Stimulated activated CD8-positive, alpha-beta memory T cell treated with anti-CD3 and anti-CD28 coated beads, Interleukin-7, amount 100 ng/mL, for 4 hours (primary cell): ENCODE measurements around the gene NEAT1.

Experiments
- DNase-seq, 2 donors: peaks; one replicate each; pipeline ENCODE4 v3.0.0-alpha.2; 2020; ENCODE audit warnings: low read depth in 2 of 2

The NEAT1 gene

DNA sequence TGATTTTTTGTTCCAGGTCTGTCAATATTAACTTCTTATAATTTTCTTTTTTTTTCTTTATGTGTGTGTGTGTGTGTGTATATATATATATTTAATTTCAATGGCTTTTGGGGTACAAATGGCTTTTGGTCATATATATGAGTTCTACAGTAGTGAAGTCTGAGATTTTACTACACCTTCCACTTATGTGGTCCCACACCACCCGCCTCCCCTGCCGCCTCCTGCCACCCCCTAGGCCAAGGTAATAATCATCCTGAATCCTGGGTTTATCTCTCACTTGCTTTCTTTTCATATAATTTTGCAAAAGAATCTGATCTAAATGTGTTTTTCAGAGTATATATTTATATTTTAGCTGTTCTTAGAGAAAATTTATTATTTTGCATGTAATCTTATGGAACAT lies 11.1 kb downstream of the NEAT1 start:
- DNase-seq = no peak

DNA sequence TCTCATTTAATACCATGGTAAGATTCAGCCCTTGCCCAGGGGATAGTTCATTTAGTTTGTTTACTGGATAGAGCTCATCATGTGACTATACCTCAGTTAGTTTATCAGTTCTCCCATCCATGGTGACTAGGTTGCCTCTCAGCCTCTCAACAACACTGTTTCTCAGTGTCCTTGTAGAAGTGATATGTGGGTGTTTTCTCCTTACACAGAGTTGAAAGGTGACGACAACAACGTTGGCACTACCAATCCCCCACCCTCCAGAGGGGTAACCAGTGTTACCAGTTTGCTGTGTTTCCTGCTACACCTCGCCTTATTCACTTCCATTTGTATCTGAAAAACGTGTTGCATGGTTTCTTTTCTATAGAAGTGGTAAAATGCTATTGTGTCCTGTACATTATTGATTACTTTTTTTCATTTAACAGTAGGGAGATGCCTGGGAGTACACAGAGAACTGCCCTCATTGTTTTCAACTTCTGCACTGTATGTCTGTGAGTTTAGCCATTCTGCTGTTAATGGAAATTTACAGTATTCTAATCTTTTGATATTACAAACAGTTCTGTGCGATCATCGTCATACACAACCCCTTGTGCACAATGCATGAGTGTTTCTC lies 11.6 kb downstream of the NEAT1 start:
- DNase-seq = no peak

DNA sequence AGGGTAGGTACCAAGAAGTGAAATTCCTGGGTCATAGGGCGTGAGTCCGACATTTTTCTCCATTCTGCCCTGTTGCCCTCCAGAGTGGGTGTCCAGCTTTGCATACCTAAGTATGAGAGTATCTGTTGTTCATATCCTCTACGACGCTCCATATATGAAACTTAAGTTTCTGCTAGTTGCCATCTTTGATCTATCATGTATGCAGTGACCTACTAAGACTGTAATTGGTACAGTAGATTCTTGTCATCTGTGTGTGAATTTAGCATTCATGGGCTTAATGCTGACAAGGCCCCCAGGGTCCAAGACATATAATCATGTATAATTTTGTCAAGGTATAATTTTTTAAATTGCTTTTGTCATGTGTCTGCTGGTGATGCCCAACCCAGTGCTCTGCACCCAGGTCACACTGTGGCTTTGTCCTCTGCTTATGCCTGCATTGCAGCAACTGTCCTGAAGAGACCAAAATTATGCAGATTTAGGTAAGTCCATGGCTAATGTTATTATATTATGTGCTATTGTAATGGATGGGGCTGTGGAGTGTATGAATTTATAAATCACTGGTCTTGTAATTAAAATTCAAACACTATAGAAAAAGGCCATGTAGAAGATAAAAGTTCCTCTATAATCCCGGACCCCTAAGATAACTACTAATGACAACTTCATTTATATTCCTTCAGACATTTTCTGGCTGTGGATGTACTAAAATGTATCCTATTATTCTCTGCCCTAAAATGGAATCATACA lies 12.2 kb downstream of the NEAT1 start:
- DNase-seq = no peak

DNA sequence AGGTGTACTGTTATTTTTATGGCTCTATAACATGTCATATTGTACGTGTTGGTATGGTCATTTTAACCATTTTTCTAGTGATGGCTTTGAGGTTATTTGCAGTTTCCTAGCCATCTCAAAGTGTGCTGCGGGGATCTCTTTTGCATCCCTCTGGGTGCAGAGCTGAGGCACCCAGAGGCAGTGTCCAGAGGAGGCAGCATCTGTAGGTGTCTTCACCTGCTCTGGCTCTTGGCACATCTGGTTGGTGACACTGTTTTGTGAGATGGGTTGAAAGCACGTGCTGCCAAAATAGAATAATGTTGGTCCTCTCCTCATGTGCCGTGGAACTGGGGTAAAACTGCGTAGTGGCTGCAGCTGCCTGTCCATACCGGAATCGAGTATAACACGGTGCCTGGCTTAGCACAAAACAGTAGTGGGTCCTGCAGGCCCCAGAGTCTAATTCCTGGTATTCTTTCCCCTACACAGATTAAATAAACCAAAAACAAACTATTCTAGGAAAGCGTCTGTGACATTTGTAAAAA lies 12.9 kb downstream of the NEAT1 start:
- DNase-seq = no peak

DNA sequence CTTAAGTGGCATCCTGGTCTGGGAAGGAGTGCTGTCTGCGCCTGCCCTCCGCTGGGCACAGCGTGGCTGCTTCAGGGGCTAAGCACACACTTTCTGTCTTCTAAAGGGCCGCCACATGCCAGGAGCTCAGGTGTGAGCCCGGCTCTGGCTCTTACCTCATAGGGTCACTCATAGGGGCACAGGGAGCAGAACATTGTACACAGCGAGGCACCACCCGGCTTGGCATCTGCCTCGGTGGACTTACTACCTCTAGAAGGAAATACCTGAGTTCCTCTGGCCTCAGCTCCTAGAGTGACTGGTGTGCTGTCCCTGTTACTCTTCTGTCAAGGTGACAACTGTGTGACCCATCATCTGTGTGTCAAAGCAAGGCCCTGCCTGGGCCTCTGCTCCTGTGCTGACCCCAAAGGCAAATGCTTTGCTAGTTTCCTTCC lies 13.4 kb downstream of the NEAT1 start:
- DNase-seq = no peak

DNA sequence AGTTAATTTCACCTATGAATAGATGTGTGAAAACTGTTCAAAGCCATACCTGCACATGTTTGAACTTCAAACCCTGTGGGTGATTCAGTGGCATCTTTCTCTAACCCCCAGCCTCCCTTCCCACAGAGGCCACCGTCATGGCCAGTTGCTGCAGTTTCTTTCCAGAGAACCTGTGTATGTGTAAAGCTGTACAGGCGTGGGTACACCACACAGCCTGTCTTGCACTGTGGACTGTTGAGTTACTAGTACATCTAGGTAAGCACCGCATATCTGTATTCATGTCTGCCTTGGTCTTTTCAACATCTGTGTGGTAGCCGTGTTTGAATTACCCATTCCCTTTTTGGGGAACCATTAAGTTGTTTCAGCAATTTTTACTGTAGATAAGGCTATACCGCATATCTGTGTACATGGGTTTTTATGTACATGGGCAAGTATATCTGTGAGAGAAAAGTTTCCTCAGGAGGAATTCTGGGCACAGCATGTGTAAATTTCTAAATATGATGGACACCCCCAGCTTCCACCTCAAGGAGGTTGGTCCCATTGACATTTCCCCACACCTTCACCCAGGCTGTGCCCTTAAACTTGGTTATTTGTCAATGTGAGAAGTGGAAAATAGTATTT lies 13.9 kb downstream of the NEAT1 start:
- DNase-seq = no peak

DNA sequence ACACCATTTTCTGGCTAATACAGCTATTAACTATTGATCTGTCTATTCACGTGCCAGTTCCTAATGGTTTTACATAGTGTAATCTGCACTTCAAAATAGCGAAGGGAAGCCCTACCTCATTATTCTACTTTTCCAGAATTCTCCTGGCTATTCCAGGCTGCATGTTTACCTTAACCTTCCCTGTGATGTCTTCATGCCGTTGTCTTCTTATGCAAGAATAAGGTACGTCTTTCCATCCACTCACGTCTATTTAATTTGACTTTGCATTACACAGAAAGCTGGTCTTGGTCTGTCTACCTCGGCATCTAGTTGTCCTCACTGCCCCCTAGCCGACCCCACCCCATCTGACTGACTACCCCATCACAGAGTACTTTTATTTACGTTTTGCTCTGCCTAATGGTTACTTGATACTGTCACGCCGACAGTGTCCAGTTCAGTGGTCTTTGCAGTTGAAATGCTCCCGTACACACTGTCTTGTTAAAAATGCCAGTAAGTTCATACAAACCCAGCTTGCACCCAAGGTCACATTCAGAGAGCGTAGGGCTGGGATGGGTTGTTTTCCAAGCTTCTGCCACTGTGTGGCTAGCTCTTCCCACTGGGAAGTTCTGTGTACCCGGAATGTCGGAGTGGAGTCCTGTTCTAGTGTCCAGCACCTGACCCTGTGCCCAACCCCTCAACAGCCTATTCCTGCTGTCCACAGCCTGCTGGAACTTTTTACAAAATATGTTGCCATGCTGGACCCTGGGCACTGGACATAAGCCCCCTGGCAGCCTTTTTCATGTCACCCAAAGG lies 15.0 kb downstream of the NEAT1 start:
- DNase-seq = no peak

DNA sequence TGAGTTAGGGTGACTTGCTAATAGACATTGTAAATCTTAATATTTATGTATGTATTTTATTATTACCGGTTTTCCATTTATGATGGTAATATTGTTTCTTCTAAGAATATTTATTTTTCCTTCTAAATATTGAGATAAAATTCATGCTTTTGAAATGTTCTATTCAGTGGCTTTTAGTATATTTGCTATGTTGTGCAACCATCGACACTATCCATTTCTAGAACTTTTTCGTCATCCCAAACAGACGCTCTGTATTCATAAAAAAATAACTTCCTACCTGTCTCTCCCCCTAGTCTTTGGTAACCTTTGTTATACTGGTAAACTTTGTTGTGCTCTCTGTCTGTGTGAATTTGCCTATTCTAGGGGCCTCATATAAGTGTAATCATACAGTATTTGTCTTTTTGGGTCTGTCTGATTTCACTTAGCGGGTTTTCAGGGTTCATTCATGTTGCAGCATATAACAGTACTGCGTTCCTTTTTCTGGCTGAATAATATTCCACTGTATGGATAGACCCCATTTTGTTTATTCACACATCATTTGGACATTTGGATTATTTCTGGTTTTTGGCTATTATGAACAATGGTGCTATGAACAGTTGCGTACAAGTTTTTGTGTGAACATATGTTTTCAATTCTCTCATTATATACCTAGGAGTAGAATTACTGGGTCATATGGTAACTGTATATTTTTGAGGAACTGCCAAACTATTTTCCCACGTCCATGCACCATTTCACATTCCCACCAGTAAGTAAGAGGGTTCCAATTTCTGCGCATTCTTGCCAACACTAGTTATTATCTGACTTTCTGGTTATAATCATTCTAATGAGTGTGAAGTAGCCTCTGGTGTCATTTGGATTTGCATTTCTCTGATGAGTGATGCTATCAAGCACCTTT lies 15.9 kb downstream of the NEAT1 start:
- DNase-seq = no peak

DNA sequence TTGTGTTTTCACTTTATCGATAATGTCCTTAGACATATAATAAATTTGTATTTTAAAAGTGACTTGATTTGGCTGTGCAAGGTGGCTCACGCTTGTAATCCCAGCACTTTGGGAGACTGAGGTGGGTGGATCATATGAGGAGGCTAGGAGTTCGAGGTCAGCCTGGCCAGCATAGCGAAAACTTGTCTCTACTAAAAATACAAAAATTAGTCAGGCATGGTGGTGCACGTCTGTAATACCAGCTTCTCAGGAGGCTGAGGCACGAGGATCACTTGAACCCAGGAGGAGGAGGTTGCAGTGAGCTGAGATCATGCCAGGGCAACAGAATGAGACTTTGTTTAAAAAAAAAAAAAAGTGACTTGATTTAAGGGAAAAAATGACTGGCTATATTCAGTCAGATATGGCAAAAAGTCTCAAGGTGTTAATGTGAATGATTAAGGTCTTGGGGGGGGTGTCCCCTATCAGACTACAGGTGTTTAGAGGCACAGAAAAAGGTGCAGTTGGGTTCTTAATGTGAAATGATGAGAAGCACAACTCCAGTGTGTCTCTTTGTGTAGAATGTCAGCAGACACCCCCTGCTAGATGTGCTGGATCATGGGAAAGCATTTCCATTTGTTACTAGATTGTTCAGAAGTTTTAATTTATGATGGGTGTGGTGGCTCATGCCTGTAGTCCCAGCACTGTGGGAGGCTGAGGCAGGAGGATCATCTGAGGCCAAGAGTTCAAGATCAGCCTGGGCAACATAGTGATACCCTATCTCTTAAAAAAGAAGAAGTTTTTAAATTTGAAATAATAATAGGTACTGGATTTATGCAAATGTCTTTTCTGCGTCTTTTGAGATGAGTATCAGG lies 17.0 kb downstream of the NEAT1 start:
- no peak for DNase-seq

DNA sequence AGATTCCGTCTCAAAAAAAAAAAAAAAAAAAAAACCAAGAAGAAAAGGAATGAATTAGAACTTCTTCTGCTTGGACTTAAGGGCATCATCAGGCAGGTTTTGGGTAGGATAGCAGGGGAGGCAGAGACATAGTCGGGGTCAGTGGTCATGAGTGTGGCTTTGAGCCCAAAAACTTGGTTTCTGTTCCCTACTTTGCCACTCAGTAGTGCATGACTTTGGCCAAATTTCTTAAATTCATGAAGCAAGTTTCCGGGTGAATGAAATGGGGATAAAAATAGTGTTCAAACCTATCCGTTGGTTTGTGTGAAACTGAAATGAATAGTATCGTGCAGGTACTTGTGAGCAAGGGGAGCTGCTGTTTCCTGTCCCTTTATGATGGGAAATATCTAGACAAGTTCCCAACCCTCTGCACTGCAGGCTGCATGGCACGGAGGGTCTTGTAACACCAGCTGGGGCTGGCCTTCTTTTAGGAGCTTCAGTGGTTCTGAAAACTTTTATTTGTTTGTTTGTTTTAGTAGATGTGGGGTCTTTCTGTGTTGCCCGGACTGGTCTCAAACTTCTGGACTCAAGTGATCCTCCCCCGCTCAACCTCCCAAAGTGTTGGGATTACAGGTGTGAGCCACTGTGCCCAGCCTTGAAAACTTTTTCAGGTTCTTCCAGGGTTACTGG lies 18.4 kb downstream of the NEAT1 start:
- no peak for DNase-seq

DNA sequence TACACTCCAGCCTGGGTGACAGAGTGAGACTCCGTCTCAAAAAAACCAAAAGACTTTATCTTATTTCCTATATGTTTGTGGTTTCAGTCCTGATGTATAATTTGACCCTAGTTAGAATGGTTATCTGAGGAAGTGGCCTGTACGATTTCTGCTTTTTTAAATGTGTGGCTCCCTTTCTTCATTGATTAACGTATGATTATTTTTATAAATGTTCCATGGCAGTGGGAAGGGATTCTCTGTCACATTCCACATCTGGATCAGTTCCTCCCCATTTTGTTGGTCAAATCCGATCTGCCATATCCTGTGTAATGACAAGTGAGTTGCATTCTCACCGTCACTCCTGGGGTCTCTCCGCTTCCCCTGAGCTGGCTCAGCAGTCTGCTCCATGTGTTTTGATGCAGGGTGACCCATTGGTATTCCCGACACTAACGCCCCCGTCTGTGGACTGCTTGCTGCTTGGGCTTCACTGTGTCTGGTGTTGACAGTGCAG lies 20.3 kb downstream of the NEAT1 start:
- no peak for DNase-seq

DNA sequence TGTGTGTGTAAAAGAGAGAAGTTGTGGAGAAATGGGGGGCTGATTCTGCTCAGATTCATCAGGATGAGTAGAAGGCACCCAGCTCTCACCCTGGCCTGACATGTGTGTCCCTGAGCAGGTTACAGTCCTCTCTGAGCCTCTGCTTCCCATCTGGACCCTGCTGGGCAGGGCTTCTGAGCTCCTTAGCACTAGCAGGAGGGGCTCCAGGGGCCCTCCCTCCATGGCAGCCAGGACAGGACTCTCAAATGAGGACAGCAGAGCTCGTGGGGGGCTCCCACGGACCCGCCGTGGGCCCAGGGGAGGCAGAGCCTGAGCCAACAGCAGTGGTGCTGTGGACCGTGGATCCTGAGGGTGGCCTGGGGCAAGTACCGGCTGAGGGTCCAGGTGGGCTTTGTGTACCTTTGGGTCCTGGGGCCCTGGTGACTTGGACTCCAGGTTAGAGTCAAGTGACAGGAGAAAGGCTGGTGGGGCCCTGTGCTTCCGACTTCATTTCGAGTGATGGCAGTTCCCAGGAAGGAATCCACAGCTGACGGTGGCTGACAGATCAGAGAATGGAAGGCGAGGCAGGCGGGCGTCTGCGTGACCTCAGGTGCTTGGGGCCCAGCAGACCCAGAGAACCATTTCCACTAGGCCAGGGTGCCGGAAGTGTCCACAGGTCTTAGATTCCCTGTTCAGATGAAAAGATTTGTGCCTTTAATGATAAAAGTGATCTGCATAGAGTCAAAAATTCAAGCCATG lies 21.9 kb downstream of the NEAT1 start:
- no peak for DNase-seq

DNA sequence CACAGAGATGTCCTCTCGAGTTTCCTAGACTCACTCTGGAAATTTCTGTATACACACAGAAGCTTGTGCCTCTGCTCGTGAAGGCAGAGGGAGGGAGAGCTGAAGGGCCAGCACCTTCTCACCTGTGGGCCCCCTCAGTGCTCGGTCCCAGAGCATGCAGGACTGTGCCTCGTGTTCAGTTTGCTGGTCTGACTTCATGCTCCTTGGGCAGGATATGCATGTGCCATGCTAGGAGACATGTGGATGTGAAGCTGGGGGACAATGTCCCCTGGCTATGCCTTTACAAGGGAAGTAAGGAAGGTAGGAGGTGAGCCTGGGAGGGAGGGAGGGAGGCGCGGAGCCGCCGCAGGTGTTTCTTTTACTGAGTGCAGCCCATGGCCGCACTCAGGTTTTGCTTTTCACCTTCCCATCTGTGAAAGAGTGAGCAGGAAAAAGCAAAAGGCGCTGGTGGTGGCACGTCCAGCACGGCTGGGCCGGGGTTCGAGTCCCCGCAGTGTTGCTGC lies 22.6 kb downstream of the NEAT1 start:
- no peak for DNase-seq

DNA sequence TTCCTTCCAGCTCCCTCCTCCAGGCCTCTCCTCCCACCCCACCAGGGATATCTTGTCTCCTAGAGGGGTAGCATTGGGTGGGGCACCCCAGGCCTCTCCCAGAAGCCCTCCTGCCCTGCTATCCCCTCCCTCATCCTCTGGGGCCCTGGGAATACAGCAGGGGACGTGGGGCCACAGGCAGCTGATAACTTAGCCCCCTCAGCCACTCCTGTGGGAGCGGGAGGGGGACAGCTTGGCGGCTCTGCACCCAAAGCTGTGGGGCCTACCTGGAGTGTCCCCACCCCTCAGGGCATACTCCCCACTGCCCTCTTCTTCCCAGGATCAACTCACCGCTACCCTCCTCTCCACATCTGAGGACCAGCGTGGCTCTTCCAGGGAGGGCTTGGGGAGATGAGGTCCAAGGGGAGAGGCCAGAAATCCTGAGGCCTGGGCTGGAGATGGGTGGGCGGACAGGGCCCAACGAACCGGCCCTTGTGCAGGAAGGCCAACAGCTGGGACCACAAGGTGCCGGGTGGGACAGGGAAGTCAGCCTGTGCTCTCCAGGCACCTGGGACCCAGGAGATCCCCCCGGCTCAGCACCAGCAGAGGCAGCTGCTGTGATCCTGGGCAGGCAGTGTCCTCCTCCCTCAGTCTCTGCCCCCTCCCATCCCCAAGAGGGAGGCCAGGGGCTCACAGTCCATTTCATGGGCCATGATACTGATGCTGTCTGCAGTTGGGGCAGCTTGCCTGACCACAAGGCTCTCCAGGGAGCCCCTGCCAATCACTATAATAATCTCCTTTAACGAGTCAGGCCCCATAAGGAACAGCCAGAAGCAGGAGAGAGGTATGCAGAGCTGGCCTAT lies 23.2 kb downstream of the NEAT1 start:
- DNase-seq = no peak

DNA sequence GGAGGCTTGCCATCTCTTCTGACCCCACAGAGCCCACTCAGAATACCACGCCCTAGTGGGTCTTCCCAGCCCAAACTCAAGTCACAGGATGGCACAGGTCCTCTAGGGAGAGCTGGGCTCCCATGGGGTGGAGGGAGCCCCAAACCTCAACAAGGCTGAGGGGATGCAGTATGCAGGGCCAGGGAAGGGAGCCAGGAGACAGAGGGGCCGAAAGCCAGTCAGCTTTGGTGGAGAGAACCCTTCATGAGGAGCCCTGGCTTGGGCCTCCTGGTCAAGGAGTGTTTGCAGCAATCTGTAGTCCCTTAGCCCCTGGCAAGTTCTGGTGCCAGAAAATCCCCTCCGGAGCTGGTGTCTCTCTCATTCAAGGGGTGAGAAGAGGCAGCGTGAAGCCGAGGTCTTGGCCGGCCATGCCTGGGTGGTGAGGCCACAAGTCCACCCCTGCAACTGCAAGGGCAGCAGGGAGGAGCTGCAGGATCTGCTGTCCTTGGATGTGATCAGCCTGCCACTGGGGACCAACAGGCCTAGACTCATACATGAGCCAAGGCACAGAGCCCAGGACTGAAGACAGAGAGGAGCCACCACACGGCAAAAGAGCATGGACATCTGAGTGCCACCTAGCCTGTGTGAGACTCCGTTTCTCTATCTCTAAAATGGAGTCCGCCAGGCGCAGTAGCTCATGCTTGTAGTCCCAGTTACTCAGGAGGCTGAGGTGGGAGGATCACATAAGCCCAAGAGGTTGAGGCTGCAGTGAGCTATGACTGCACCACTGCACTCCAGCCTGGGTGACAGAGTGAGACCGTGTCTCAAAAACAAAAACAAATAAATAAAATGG lies 24.1 kb downstream of the NEAT1 start:
- no peak for DNase-seq

DNA sequence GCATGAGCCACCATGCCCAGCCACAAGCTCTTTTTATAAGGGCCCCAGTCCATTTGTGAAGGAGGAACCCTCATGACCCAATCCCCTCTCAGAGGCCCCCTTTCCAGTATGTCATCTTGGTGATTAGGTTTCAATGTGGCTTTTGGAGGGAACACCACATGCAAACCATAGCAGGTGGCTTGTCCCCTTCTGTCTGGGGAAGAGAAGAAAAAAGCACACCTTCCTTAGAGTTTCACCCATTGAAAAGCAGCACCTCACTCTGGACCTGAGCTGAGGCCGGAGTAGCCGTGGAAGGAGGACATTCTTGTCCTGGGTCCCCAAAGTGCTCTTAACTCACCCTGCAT lies 25.4 kb downstream of the NEAT1 start:
- DNase-seq = no peak
